OCI-LY1 (cell line): ENCODE results near the gene HBG1.

Experiments
- H2AFZ ChIP-seq: fragments of 200-600 bp; sonication (generic), shearing (Covaris generic); 2 replicates; pipeline ENCODE4 v1.6.0; 2014; ENCODE audit warnings: antibody characterized with exemption, mild to moderate bottlenecking, low read length
- H3F3A ChIP-seq: fragments of 200-600 bp; sonication (generic), shearing (Covaris generic); 2 replicates; pipeline ENCODE4 v1.6.0; 2014; ENCODE audit warnings: mild to moderate bottlenecking, antibody characterized with exemption, low read length, moderate library complexity; ENCODE audit not compliant: insufficient read depth
- H3K27ac ChIP-seq: fragments of 200-600 bp; sonication (generic); 2 replicates; pipeline ENCODE4 v1.5.1; 2014; ENCODE audit warnings: low read length, mixed run types, mild to moderate bottlenecking, low read depth; ENCODE audit not compliant: poor library complexity, severe bottlenecking
- H3K27me3 ChIP-seq: fragments of 200-600 bp; sonication (generic); 2 replicates; pipeline ENCODE4 v1.6.0; 2014; ENCODE audit warnings: antibody characterized with exemption, mild to moderate bottlenecking, low read length, moderate library complexity; ENCODE audit not compliant: insufficient read depth
- H3K36me3 ChIP-seq: fragments of 200-600 bp; sonication (generic); 2 replicates; pipeline ENCODE4 v1.6.1; 2014; ENCODE audit warnings: mild to moderate bottlenecking, antibody characterized with exemption, low read length, moderate library complexity, mixed read lengths; ENCODE audit not compliant: insufficient read depth
- H3K4me1 ChIP-seq: fragments of 200-600 bp; sonication (generic); 2 replicates; pipeline ENCODE4 v1.5.1; 2014; ENCODE audit warnings: mild to moderate bottlenecking, low read length, moderate library complexity; ENCODE audit not compliant: insufficient read depth, severe bottlenecking
- H3K4me2 ChIP-seq: fragments of 200-600 bp; sonication (generic), shearing (Covaris generic); 2 replicates; pipeline ENCODE4 v1.6.1; 2014; ENCODE audit warnings: low read length
- H3K4me3 ChIP-seq: fragments of 200-600 bp; sonication (generic); 2 replicates; pipeline ENCODE4 v1.5.1; 2014; ENCODE audit warnings: low read length, low read depth, mild to moderate bottlenecking, mixed read lengths; ENCODE audit not compliant: poor library complexity, severe bottlenecking
- H3K79me2 ChIP-seq: fragments of 200-600 bp; shearing (Covaris generic); 2 replicates; pipeline ENCODE4 v1.6.1; 2016; ENCODE audit warnings: mixed run types, low read length, mixed read lengths; ENCODE audit not compliant: insufficient read depth
- H3K9ac ChIP-seq: fragments of 200-600 bp; sonication (generic), shearing (Covaris generic); 2 replicates; pipeline ENCODE4 v1.6.1; 2014; ENCODE audit warnings: mild to moderate bottlenecking, low read length, mixed read lengths
- H3K9me2 ChIP-seq: fragments of 200-600 bp; sonication (generic), shearing (Covaris generic); 2 replicates; pipeline ENCODE4 v1.6.1; 2014; ENCODE audit warnings: low read depth, mild to moderate bottlenecking, low read length, mixed read lengths
- H3K9me3 ChIP-seq: fragments of 200-600 bp; shearing (Covaris generic); 2 replicates; pipeline ENCODE4 v1.6.1; 2014; ENCODE audit warnings: low read length, mixed read lengths
- H4K20me1 ChIP-seq: fragments of 200-600 bp; sonication (generic), shearing (Covaris generic); 2 replicates; pipeline ENCODE4 v1.6.0; 2016; ENCODE audit warnings: mild to moderate bottlenecking, low read length; ENCODE audit not compliant: insufficient read depth
- EZH2 ChIP-seq: fragments of 200-600 bp; sonication (generic), shearing (Covaris generic); IDR thresholded peaks from 2 replicates; pipeline ENCODE4 v1.8.0; 2017; ENCODE audit warnings: borderline replicate concordance, mixed run types, mild to moderate bottlenecking, antibody characterized with exemption, low read length, moderate library complexity, mixed read lengths
- TF ChIP-seq, protein P1 (sequence below): fragments of 200-600 bp; sonication (generic), shearing (Covaris generic); IDR thresholded peaks from 2 replicates; pipeline ENCODE4 v1.5.1; 2017; ENCODE audit warnings: mild to moderate bottlenecking, antibody characterized with exemption, low read length, moderate library complexity, mixed read lengths

The HBG1 gene

DNA sequence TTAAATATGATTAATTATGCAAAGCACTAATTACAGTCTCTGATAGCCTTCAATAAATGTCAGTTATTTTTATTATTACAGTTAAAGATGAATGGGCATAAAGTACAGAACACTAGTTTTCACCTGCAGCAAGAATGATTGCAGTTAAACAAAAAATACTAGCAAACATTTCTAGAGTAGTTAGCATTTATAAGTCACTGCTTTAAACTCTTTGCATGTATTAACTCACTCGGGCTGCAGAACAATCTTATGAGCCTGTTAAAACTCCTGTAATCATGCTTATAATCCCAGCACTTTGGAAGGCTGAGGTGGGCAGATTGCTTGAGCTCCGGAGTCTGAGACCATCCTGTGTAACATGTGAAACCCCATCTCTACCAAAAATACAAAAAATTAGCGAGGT is 37.2 kb upstream of the HBG1 start:
- no peak overlapping the region for H3K9ac ChIP-seq
- no peaks in the 10 kb centered on the region for H3K9me2 ChIP-seq
- no peaks in the 10 kb centered on the region for H3F3A ChIP-seq
- H3K27ac ChIP-seq, result no peak overlapping the region
- H3K79me2 ChIP-seq, result no peaks in the 10 kb centered on the region
- H3K4me1 ChIP-seq, result no peaks in the 10 kb centered on the region
- no peaks in the 10 kb centered on the region for H4K20me1 ChIP-seq
- no peak overlapping the region for H3K4me2 ChIP-seq
- no peaks in the 10 kb centered on the region for H3K27me3 ChIP-seq
- TF ChIP-seq, protein P1, sequence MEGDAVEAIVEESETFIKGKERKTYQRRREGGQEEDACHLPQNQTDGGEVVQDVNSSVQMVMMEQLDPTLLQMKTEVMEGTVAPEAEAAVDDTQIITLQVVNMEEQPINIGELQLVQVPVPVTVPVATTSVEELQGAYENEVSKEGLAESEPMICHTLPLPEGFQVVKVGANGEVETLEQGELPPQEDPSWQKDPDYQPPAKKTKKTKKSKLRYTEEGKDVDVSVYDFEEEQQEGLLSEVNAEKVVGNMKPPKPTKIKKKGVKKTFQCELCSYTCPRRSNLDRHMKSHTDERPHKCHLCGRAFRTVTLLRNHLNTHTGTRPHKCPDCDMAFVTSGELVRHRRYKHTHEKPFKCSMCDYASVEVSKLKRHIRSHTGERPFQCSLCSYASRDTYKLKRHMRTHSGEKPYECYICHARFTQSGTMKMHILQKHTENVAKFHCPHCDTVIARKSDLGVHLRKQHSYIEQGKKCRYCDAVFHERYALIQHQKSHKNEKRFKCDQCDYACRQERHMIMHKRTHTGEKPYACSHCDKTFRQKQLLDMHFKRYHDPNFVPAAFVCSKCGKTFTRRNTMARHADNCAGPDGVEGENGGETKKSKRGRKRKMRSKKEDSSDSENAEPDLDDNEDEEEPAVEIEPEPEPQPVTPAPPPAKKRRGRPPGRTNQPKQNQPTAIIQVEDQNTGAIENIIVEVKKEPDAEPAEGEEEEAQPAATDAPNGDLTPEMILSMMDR, result no peak
- no peak for TF ChIP-seq EZH2
- no peaks in the 10 kb centered on the region for H3K9me3 ChIP-seq
- H3K36me3 ChIP-seq, result no peaks in the 10 kb centered on the region
- H3K4me3 ChIP-seq, result no peak overlapping the region
- H2AFZ ChIP-seq, result no peak overlapping the region

DNA sequence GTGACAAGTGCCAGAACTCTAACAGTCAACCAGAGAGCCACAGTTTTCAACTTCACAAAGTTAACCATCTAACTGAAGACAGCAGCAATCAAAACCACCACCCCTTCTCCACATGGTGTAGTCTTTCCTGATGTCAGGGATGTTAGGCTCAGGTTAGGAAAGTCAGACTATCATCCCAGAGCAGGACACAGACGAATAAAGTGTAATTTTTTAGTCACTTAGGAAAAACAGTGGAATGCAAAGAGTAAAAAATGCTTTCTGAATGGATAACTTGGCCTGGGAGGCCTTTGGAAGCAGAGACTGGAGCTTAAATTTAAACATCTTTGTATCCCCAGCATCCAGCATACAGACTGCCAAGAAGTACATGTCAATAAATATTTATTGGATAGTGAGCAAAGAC is 36.7 kb upstream of the HBG1 start:
- no peak overlapping the region for H3K9ac ChIP-seq
- no peaks in the 10 kb centered on the region for H3K36me3 ChIP-seq
- H3K27ac ChIP-seq, result no peak overlapping the region
- no peaks in the 10 kb centered on the region for H3F3A ChIP-seq
- no peak overlapping the region for H2AFZ ChIP-seq
- H3K4me2 ChIP-seq, result no peak overlapping the region
- no peaks in the 10 kb centered on the region for H3K9me2 ChIP-seq
- H3K4me3 ChIP-seq, result no peak overlapping the region
- no peaks in the 10 kb centered on the region for H4K20me1 ChIP-seq
- H3K4me1 ChIP-seq, result no peaks in the 10 kb centered on the region
- no peaks in the 10 kb centered on the region for H3K27me3 ChIP-seq
- no peaks in the 10 kb centered on the region for H3K79me2 ChIP-seq
- TF ChIP-seq, protein P1, result no peak
- no peak for TF ChIP-seq EZH2
- H3K9me3 ChIP-seq, result no peaks in the 10 kb centered on the region

DNA sequence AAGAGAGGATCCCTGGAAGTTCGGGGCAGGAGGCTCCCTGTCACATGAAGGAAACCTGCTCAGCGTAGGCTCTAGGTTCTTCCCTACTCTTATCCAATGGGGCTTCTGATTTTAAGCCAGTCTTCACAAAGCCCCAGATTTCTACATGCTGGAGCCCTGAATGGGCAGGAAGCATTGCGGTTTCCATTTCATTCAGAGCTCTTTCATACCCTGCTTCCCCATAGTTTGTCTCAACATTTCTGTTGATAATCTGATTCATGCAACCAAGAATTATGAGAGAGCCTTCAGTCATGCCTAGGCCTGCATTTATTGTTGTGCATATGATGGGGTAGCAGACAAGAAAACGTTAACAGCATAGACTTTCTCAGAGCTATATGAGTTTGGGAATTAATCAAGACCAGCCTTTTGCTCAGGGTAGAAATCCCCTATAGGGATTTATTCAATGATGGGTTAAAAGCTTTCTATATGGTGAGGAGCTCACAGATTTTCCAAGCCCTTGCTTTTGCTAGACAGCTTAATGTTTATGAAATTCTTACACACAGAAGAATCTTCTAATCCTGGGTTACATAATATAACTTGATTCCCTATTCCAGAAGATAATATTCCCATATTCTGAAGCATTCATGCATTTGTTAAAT is 36.2 kb upstream of the HBG1 start:
- no peak overlapping the region for H2AFZ ChIP-seq
- no peaks in the 10 kb centered on the region for H3K9me3 ChIP-seq
- no peak overlapping the region for H3K9ac ChIP-seq
- no peaks in the 10 kb centered on the region for H4K20me1 ChIP-seq
- no peaks in the 10 kb centered on the region for H3K27me3 ChIP-seq
- no peak overlapping the region for H3K4me2 ChIP-seq
- TF ChIP-seq, protein P1, result no peak
- TF ChIP-seq EZH2, result no peak
- no peak overlapping the region for H3K27ac ChIP-seq
- no peaks in the 10 kb centered on the region for H3K79me2 ChIP-seq
- no peaks in the 10 kb centered on the region for H3F3A ChIP-seq
- H3K9me2 ChIP-seq, result no peaks in the 10 kb centered on the region
- no peak overlapping the region for H3K4me3 ChIP-seq
- H3K4me1 ChIP-seq, result no peaks in the 10 kb centered on the region
- H3K36me3 ChIP-seq, result no peaks in the 10 kb centered on the region
